K562 (cell line): Measurements from ENCODE around the gene SSBP2. TPM values are rescaled to one million over a fixed set of nuclear protein-coding genes. Genes with fewer than 3 reads are reported as not detected.

Experiments
- ATAC-seq: fragments of 200-7000 bp; cut with Tn5 transposase; 3 replicates; pipeline ENCODE4 v1.9.1; 2020; ENCODE audit warnings: moderate library complexity
- BruUV-seq: library from RNA; stranded (reverse); fragments of 400-500 nt; replicated peaks from 2 replicates; lab custom pipeline; 2021; lab: Mats Ljungman, UMichigan
- CTCF ChIA-PET: fragments of 300-600 bp; formaldehyde crosslinking; extraction: SDS; loops from one replicate; lab custom pipeline; 2021; ENCODE audit warnings: low intra/inter-chr PET ratio; lab: Yijun Ruan, JAX
- POLR2A ChIA-PET: fragments of 300-600, 350-650 bp; sonication (Branson Sonifier 250); formaldehyde crosslinking; extraction: SDS; loops from one replicate; lab custom pipeline; 2021; ENCODE audit warnings: antibody characterized with exemption, inconsistent platforms; lab: Yijun Ruan, JAX
- DNase-seq, 4 experiments: peaks; one replicate each; pipeline versions ENCODE4 v3.0.0 to v3.0.0-alpha.2; 2011 to 2018; ENCODE audit warnings: low spot score in 3 of 4, mixed read lengths in 3 of 4; ENCODE audit errors: extremely low read depth in 1 of 4
- FAIRE-seq: peaks from 2 replicates; lab custom pipeline; 2011; peaks lifted over from hg19 to GRCh38; lab: Jason Lieb, UNC
- H2AFZ ChIP-seq: 2 replicates; pipeline ENCODE4 v1.6.0; 2011; ENCODE audit warnings: low read depth, low read length, control low read depth, inconsistent platforms
- H3K27ac ChIP-seq: fragments of 200-600 bp; 3 replicates; pipeline ENCODE4 v1.8.0; 2011; ENCODE audit warnings: low read depth, mild to moderate bottlenecking, control low read depth, inconsistent platforms, low read length, moderate library complexity, mixed read lengths; ENCODE audit errors: extremely low read depth
- H3K27me3 ChIP-seq, 2 experiments: fragments of 300-600 bp in 1 of 2; 2 replicates in 1 of 2; 3 replicates in 1 of 2; pipeline versions ENCODE4 v1.6.0 to v1.8.0; 2011; ENCODE audit warnings: inconsistent platforms in 2 of 2, low read length in 2 of 2, mild to moderate bottlenecking in 1 of 2, mixed read lengths in 1 of 2, moderate library complexity in 1 of 2; ENCODE audit not compliant: control insufficient read depth in 2 of 2, insufficient read depth in 2 of 2
- H3K36me3 ChIP-seq: fragments of 300-600 bp; 3 replicates; pipeline ENCODE4 v1.8.0; 2011; ENCODE audit warnings: mild to moderate bottlenecking, low read length, inconsistent platforms; ENCODE audit not compliant: control insufficient read depth, insufficient read depth
- H3K4me1 ChIP-seq, 2 experiments: fragments of 200-600 bp in 1 of 2; replicated peaks in 1 of 2; 2 replicates in 1 of 2; 3 replicates in 1 of 2; pipeline versions ENCODE4 v1.5.1 to v1.8.0; 2011; ENCODE audit warnings: inconsistent platforms in 2 of 2, low read length in 2 of 2, mild to moderate bottlenecking in 1 of 2, mixed read lengths in 1 of 2, moderate library complexity in 1 of 2; ENCODE audit not compliant: control insufficient read depth in 2 of 2, insufficient read depth in 2 of 2
- H3K4me2 ChIP-seq: 2 replicates; pipeline ENCODE4 v1.6.1; 2011; ENCODE audit warnings: low read length, control low read depth, inconsistent platforms, mixed read lengths; ENCODE audit not compliant: insufficient read depth
- H3K4me3 ChIP-seq: fragments of 200-600 bp; sonication (generic), shearing (Covaris generic); 2 replicates; pipeline ENCODE4 v1.5.1; 2016; ENCODE audit warnings: control low read depth, inconsistent platforms
- H3K79me2 ChIP-seq: fragments of 200-600 bp; 3 replicates; pipeline ENCODE4 v1.8.0; 2011; ENCODE audit warnings: low read length, inconsistent platforms; ENCODE audit not compliant: control insufficient read depth, insufficient read depth
- H3K9ac ChIP-seq, 2 experiments: 2 replicates each; pipeline versions ENCODE4 v1.6.0 to v1.6.1; 2011; ENCODE audit warnings: low read depth in 2 of 2, low read length in 2 of 2, control low read depth in 1 of 2, inconsistent platforms in 1 of 2, mild to moderate bottlenecking in 1 of 2, mixed read lengths in 1 of 2; ENCODE audit not compliant: insufficient read depth in 1 of 2
- H3K9me1 ChIP-seq: one replicate; pipeline ENCODE4 v1.6.0; 2011; ENCODE audit warnings: inconsistent platforms, mild to moderate bottlenecking, low read length, moderate library complexity; ENCODE audit not compliant: control insufficient read depth, insufficient read depth
- H3K9me3 ChIP-seq: replicated peaks from 2 replicates; pipeline ENCODE4 v1.5.1; 2011; ENCODE audit warnings: low read depth, low read length, inconsistent platforms; ENCODE audit not compliant: control insufficient read depth, insufficient read depth
- H4K20me1 ChIP-seq: replicated peaks from 2 replicates; pipeline ENCODE4 v1.6.1; 2011; ENCODE audit warnings: low read length, inconsistent platforms, mixed read lengths; ENCODE audit not compliant: control insufficient read depth, insufficient read depth
- HIVEP1 ChIP-seq: fragments of 250-450 bp; sonication (Bioruptor Pico); IDR thresholded peaks from 2 replicates; pipeline ENCODE4 v1.4.0; 2020; ENCODE audit warnings: mild to moderate bottlenecking
- KLF16 ChIP-seq: IDR thresholded peaks from 2 replicates; pipeline ENCODE4 v1.6.1; 2016; ENCODE audit warnings: antibody characterized with exemption
- NFXL1 ChIP-seq: fragments of 450-650 bp; formaldehyde crosslinking; IDR thresholded peaks from 2 replicates; pipeline ENCODE4 v1.4.0; 2021; ENCODE audit warnings: mild to moderate bottlenecking
- POLR3G ChIP-seq: IDR thresholded peaks from 2 replicates; pipeline ENCODE4 v1.6.1; 2011; ENCODE audit not compliant: insufficient read length, insufficient replicate concordance; ENCODE audit errors: extremely low read depth
- SPI1 ChIP-seq: IDR thresholded peaks from 2 replicates; pipeline ENCODE4 v1.6.1; 2011; ENCODE audit warnings: low read depth, low read length, control low read depth, borderline replicate concordance
- STAT5A ChIP-seq: IDR thresholded peaks from 2 replicates; pipeline ENCODE4 v1.6.1; 2012; ENCODE audit warnings: low read length, inconsistent platforms, borderline replicate concordance
- TGIF2 ChIP-seq: sonication (generic); formaldehyde crosslinking; IDR thresholded peaks from 2 replicates; pipeline ENCODE4 v1.8.1; 2022; ENCODE audit warnings: mild to moderate bottlenecking, missing genetic modification reagents, moderate library complexity
- TSC22D4 ChIP-seq: fragments of 450-650 bp; IDR thresholded peaks from 2 replicates; pipeline ENCODE4 v1.6.1; 2016; ENCODE audit warnings: missing genetic modification characterization, missing biosample characterization, control low read depth
- ZNF232 ChIP-seq: sonication (generic); formaldehyde crosslinking; IDR thresholded peaks from 2 replicates; pipeline ENCODE4 v1.8.0; 2022; ENCODE audit warnings: mild to moderate bottlenecking, missing genetic modification reagents
- WGBS: fragments of 100-300 bp; shearing (Covaris generic); methylation state at CpG from one replicate; pipeline ENCODE4 v1.1.6; 2016; ENCODE audit warnings: low coverage, mixed read lengths; ENCODE audit not compliant: insufficient coverage; ENCODE audit errors: missing lambda C conversion rate; 5-methylcytosine and 5-hydroxymethylcytosine counted together
- in situ Hi-C: fragments of 300-500 bp; cut with MboI; formaldehyde crosslinking; loops from 4 replicates; pipeline ENCODE4 v1.15.0; 2018; ENCODE audit warnings: inconsistent platforms, mixed read lengths
- intact Hi-C: fragments of 100-400 bp; cut with micrococcal nuclease; formaldehyde crosslinking; loops from 2 replicates; pipeline ENCODE4 v1.14.2; 2022
- polyA plus RNA-seq, 8 experiments: library from polyadenylated mRNA; depleted of rRNA in 4 of 8; stranded (reverse) in 5 of 8; unstranded in 3 of 8; fragments of >200 nt; fragmentation: Nextera tagmentation in 2 of 8; fragmentation: Illumina TruSeq in 1 of 8; extraction: Ambion mirVana in 2 of 8; extraction: Trizol in 1 of 8; gene quantifications; 2 replicates each; pipeline versions ENCODE4 v1.2.1 to v1.2.3, GENCODE V29; 2011 to 2014; ENCODE audit warnings: inconsistent platforms in 1 of 8, missing spikeins in 1 of 8
- total RNA-seq, 7 experiments: library from RNA; depleted of rRNA in 6 of 7; stranded (reverse); fragments of >200 nt in 6 of 7; fragmentation: Illumina TruSeq in 2 of 7; extraction: Trizol in 2 of 7; gene quantifications; 2 replicates each; pipeline versions ENCODE4 v1.2.1 to v1.2.3, GENCODE V29; 2011 to 2021; ENCODE audit warnings: low replicate concordance in 1 of 7

Gene SSBP2
- total and polyA plus RNA-seq, 9 of the 15 experiments (the other 6 are each of a cell fraction or from before 2014, with no cell fraction given): 22.3 to 133 (median 42.1) TPM

- H4K20me1 ChIP-seq: no peaks in the 10 kb centered on the region
- H2AFZ ChIP-seq: no peak overlapping the region
- intact Hi-C loops (no loop called here), in situ Hi-C loops (no loop called here)
- H3K4me3 ChIP-seq: no peak overlapping the region
- no peaks in the 10 kb centered on the region for H3K36me3 ChIP-seq
- H3K9me3 ChIP-seq: no peaks in the 10 kb centered on the region
- no peaks in the 10 kb centered on the region for H3K79me2 ChIP-seq
- no peak overlapping the region for H3K4me2 ChIP-seq
- H3K4me1 ChIP-seq: peaks cover 0 to 3% of the 10 kb centered on the region in 2 experiments; a peak in 1 of 5 replicates
- no peak for FAIRE-seq
- H3K9ac ChIP-seq: no peak overlapping the region
- H3K27ac ChIP-seq: no peak overlapping the region
- ChIA-PET POLR2A (no interaction called here), CTCF (no interaction called here)
- no TSS peak for BruUV-seq
- no peak for DNase-seq
- 0% methylated on average over 1 of the region's 2 CpGs for WGBS
- no peak for TF ChIP-seq HIVEP1 (CRISPR knock-in tag)
- TF ChIP-seq TGIF2 (CRISPR knock-in tag): no peak
- TF ChIP-seq STAT5A: no peak
- 0 out of 2 replicates have a peak, but pooled peaks have one; percentile 27 for TF ChIP-seq SPI1
- no peaks in the 10 kb centered on the region for H3K9me1 ChIP-seq
- peak; percentile 42; the same call in 2 of the 3 replicates for ATAC-seq
- H3K27me3 ChIP-seq: peaks cover 5 to 6% of the 10 kb centered on the region in 2 experiments; a peak in 3 of 5 replicates
Observed at GRCh38 chr5:81400375-81400774, 350.5 kb downstream of the SSBP2 start.

- no peak for ATAC-seq
- Histone ChIP-seq H3K79me2 (no peaks in the 10 kb centered on the region), H3K4me1 (peaks cover 0 to 3% of the 10 kb centered on the region in 2 experiments; a peak in 1 of 5 replicates), H3K4me2 (no peak overlapping the region), H3K27ac (no peak overlapping the region), H3K36me3 (no peaks in the 10 kb centered on the region), H3K27me3 (peaks cover 5 to 9% of the 10 kb centered on the region in 2 experiments; a peak in 4 of 5 replicates), H3K4me3 (no peak overlapping the region), H3K9me3 (no peaks in the 10 kb centered on the region), H2AFZ (no peak overlapping the region), H3K9me1 (no peaks in the 10 kb centered on the region), H4K20me1 (no peaks in the 10 kb centered on the region), H3K9ac (no peak overlapping the region)
- ChIA-PET POLR2A (interaction anchor here (0.6 to 0.8 kb wide), 3 partner anchors 12 to 155 kb away, joined by 3 to 5 read pairs (median 3); no protein-coding TSS in a partner anchor), CTCF (no interaction called here)
- WGBS: 6% methylated on average over 3 of the region's 4 CpGs
- in situ Hi-C loops: no loop called here
- TF ChIP-seq ZNF232 (CRISPR knock-in tag): no peak
- TF ChIP-seq TSC22D4 (tag): no peak
- TF ChIP-seq KLF16: no peak
- TF ChIP-seq POLR3G: no peak
- no peak for TF ChIP-seq NFXL1 (CRISPR knock-in tag)
- intact Hi-C loops: no loop called here
- no peak for DNase-seq
- BruUV-seq: no TSS peak
- FAIRE-seq: no peak
Observed at GRCh38 chr5:81398741-81399140, 352.2 kb downstream of the SSBP2 start.
